ENCODE data around the gene NDUFA11.

NDUFA11 gene

GRCh38 chr19:5932609-5933262 is 29.1 kb upstream of the NDUFA11 start:
- no peak for DNase-seq (ENCODE audit: low read depth)

- no peak for DNase-seq (ENCODE audit: low read depth)
Observed at GRCh38 chr19:5932146-5932545, 28.6 kb upstream of the NDUFA11 start.

- no peak for DNase-seq (ENCODE audit: low read depth)
Observed at GRCh38 chr19:5931251-5931650, 27.7 kb upstream of the NDUFA11 start.

GRCh38 chr19:5929625-5930024 is 26.0 kb upstream of the NDUFA11 start:
- DNase-seq (ENCODE audit: low read depth) = no peak

GRCh38 chr19:5929179-5929578 is 25.6 kb upstream of the NDUFA11 start:
- DNase-seq (ENCODE audit: low read depth) = no peak

- DNase-seq (ENCODE audit: low read depth) = no peak
Observed at GRCh38 chr19:5927441-5927821, 23.8 kb upstream of the NDUFA11 start.

GRCh38 chr19:5926641-5927440 is 23.3 kb upstream of the NDUFA11 start:
- no peak for DNase-seq (ENCODE audit: low read depth)

- DNase-seq (ENCODE audit: low read depth) = no peak
Observed at GRCh38 chr19:5925830-5926427, 22.3 kb upstream of the NDUFA11 start.

- DNase-seq (ENCODE audit: low read depth) = no peak
Observed at GRCh38 chr19:5923356-5923755, 19.8 kb upstream of the NDUFA11 start.

GRCh38 chr19:5922161-5922545 is 18.6 kb upstream of the NDUFA11 start:
- DNase-seq (ENCODE audit: low read depth) = no peak

GRCh38 chr19:5921516-5922160 is 18.0 kb upstream of the NDUFA11 start:
- no peak for DNase-seq (ENCODE audit: low read depth)

- no peak for DNase-seq (ENCODE audit: low read depth)
Observed at GRCh38 chr19:5918463-5919079, 15.0 kb upstream of the NDUFA11 start.

GRCh38 chr19:5917431-5918107 is 14.0 kb upstream of the NDUFA11 start:
- no peak for DNase-seq (ENCODE audit: low read depth)

GRCh38 chr19:5916181-5916708 is 12.7 kb upstream of the NDUFA11 start:
- no peak for DNase-seq (ENCODE audit: low read depth)

GRCh38 chr19:5915782-5916165 is 12.2 kb upstream of the NDUFA11 start:
- DNase-seq (ENCODE audit: low read depth) = no peak

- no peak for DNase-seq (ENCODE audit: low read depth)
Observed at GRCh38 chr19:5914946-5915781, 11.6 kb upstream of the NDUFA11 start.

GRCh38 chr19:5914358-5914774 is 10.8 kb upstream of the NDUFA11 start:
- no peak for DNase-seq (ENCODE audit: low read depth)

- no peak for DNase-seq (ENCODE audit: low read depth)
Observed at GRCh38 chr19:5913739-5914357, 10.3 kb upstream of the NDUFA11 start, which contains the start of gene CAPS. Gene CAPS, plus strand, starts transcription at chr19:5914254. Its CDS starts 153 bp downstream, at chr19:5914407.

GRCh38 chr19:5911366-5911765 is 7.8 kb upstream of the NDUFA11 start:
- DNase-seq (ENCODE audit: low read depth) = no peak

GRCh38 chr19:5910638-5910907 is 7.0 kb upstream of the NDUFA11 start:
- no peak for DNase-seq (ENCODE audit: low read depth)
